OCI-LY1 (cell line): Measurements from ENCODE around the gene COMMD1.
A peak's percentile ranks its signal among the peaks of the same experiment; 100 is the strongest.
"Not testable (repeated sequence)": the region's sequence is repeated elsewhere in the genome, so short reads cannot be mapped to it uniquely, and the experiment has no call there.

Source experiments
- H2AFZ ChIP-seq: fragments of 200-600 bp; sonication (generic), shearing (Covaris generic); 2 replicates; pipeline ENCODE4 v1.6.0; 2014; ENCODE audit warnings: antibody characterized with exemption, mild to moderate bottlenecking, low read length
- H3F3A ChIP-seq: fragments of 200-600 bp; sonication (generic), shearing (Covaris generic); 2 replicates; pipeline ENCODE4 v1.6.0; 2014; ENCODE audit warnings: mild to moderate bottlenecking, antibody characterized with exemption, low read length, moderate library complexity; ENCODE audit not compliant: insufficient read depth
- H3K27ac ChIP-seq: fragments of 200-600 bp; sonication (generic); 2 replicates; pipeline ENCODE4 v1.5.1; 2014; ENCODE audit warnings: low read length, mixed run types, mild to moderate bottlenecking, low read depth; ENCODE audit not compliant: poor library complexity, severe bottlenecking
- H3K27me3 ChIP-seq: fragments of 200-600 bp; sonication (generic); 2 replicates; pipeline ENCODE4 v1.6.0; 2014; ENCODE audit warnings: antibody characterized with exemption, mild to moderate bottlenecking, low read length, moderate library complexity; ENCODE audit not compliant: insufficient read depth
- H3K36me3 ChIP-seq: fragments of 200-600 bp; sonication (generic); 2 replicates; pipeline ENCODE4 v1.6.1; 2014; ENCODE audit warnings: mild to moderate bottlenecking, antibody characterized with exemption, low read length, moderate library complexity, mixed read lengths; ENCODE audit not compliant: insufficient read depth
- H3K4me1 ChIP-seq: fragments of 200-600 bp; sonication (generic); 2 replicates; pipeline ENCODE4 v1.5.1; 2014; ENCODE audit warnings: mild to moderate bottlenecking, low read length, moderate library complexity; ENCODE audit not compliant: insufficient read depth, severe bottlenecking
- H3K4me2 ChIP-seq: fragments of 200-600 bp; sonication (generic), shearing (Covaris generic); 2 replicates; pipeline ENCODE4 v1.6.1; 2014; ENCODE audit warnings: low read length
- H3K4me3 ChIP-seq: fragments of 200-600 bp; sonication (generic); 2 replicates; pipeline ENCODE4 v1.5.1; 2014; ENCODE audit warnings: low read length, low read depth, mild to moderate bottlenecking, mixed read lengths; ENCODE audit not compliant: poor library complexity, severe bottlenecking
- H3K79me2 ChIP-seq: fragments of 200-600 bp; shearing (Covaris generic); 2 replicates; pipeline ENCODE4 v1.6.1; 2016; ENCODE audit warnings: mixed run types, low read length, mixed read lengths; ENCODE audit not compliant: insufficient read depth
- H3K9ac ChIP-seq: fragments of 200-600 bp; sonication (generic), shearing (Covaris generic); 2 replicates; pipeline ENCODE4 v1.6.1; 2014; ENCODE audit warnings: mild to moderate bottlenecking, low read length, mixed read lengths
- H3K9me2 ChIP-seq: fragments of 200-600 bp; sonication (generic), shearing (Covaris generic); 2 replicates; pipeline ENCODE4 v1.6.1; 2014; ENCODE audit warnings: low read depth, mild to moderate bottlenecking, low read length, mixed read lengths
- H3K9me3 ChIP-seq: fragments of 200-600 bp; shearing (Covaris generic); 2 replicates; pipeline ENCODE4 v1.6.1; 2014; ENCODE audit warnings: low read length, mixed read lengths
- H4K20me1 ChIP-seq: fragments of 200-600 bp; sonication (generic), shearing (Covaris generic); 2 replicates; pipeline ENCODE4 v1.6.0; 2016; ENCODE audit warnings: mild to moderate bottlenecking, low read length; ENCODE audit not compliant: insufficient read depth
- CTCF ChIP-seq: fragments of 200-600 bp; sonication (generic), shearing (Covaris generic); IDR thresholded peaks from 2 replicates; pipeline ENCODE4 v1.5.1; 2017; ENCODE audit warnings: mild to moderate bottlenecking, antibody characterized with exemption, low read length, moderate library complexity, mixed read lengths
- EZH2 ChIP-seq: fragments of 200-600 bp; sonication (generic), shearing (Covaris generic); IDR thresholded peaks from 2 replicates; pipeline ENCODE4 v1.8.0; 2017; ENCODE audit warnings: borderline replicate concordance, mixed run types, mild to moderate bottlenecking, antibody characterized with exemption, low read length, moderate library complexity, mixed read lengths

The COMMD1 gene

DNA sequence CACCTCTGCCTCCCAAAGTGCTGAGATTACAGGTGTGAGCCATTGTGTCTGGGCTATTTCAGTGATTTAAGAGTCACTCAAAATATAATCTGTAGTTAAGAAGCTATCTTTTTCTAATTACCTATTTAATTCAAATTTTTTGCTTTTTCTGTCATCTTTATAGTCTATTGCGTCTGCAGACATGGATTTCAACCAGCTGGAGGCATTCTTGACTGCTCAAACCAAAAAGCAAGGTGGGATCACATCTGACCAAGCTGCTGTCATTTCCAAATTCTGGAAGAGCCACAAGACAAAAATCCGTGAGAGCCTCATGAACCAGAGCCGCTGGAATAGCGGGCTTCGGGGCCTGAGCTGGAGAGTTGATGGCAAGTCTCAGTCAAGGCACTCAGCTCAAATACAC lies 95.1 kb downstream of the COMMD1 start:
- peaks cover 14% of the 10 kb centered on the region for H3K36me3 ChIP-seq
- H3K79me2 ChIP-seq, result no peaks in the 10 kb centered on the region
- no peaks in the 10 kb centered on the region for H3K9me2 ChIP-seq
- H3K4me1 ChIP-seq, result peaks cover 16% of the 10 kb centered on the region
- H3K9me3 ChIP-seq, result no peaks in the 10 kb centered on the region
- H2AFZ ChIP-seq, result no peak overlapping the region
- H3F3A ChIP-seq, result no peaks in the 10 kb centered on the region
- no peak overlapping the region for H3K9ac ChIP-seq
- no peaks in the 10 kb centered on the region for H4K20me1 ChIP-seq
- H3K4me3 ChIP-seq, result no peak overlapping the region
- no peak overlapping the region for H3K27ac ChIP-seq
- H3K27me3 ChIP-seq, result no peaks in the 10 kb centered on the region
- TF ChIP-seq CTCF (0 out of 2 replicates have a peak, but pooled peaks have one; percentile 16), EZH2 (no peak)
- H3K4me2 ChIP-seq, result no peak overlapping the region

GRCh38 chr2:62001431-62001830 lies 96.0 kb downstream of the COMMD1 start:
- Histone ChIP-seq H3K4me1 (peaks cover 7% of the 10 kb centered on the region), H3K4me3 (no peak overlapping the region), H4K20me1 (no peaks in the 10 kb centered on the region), H3K36me3 (peaks cover 14% of the 10 kb centered on the region), H3K9ac (no peak overlapping the region), H3K27me3 (no peaks in the 10 kb centered on the region), H3K9me3 (no peaks in the 10 kb centered on the region), H3K27ac (no peak overlapping the region), H3F3A (no peaks in the 10 kb centered on the region), H2AFZ (no peak overlapping the region), H3K4me2 (no peak overlapping the region), H3K9me2 (no peaks in the 10 kb centered on the region), H3K79me2 (no peaks in the 10 kb centered on the region)
- TF ChIP-seq CTCF (no peak), EZH2 (no peak)

DNA sequence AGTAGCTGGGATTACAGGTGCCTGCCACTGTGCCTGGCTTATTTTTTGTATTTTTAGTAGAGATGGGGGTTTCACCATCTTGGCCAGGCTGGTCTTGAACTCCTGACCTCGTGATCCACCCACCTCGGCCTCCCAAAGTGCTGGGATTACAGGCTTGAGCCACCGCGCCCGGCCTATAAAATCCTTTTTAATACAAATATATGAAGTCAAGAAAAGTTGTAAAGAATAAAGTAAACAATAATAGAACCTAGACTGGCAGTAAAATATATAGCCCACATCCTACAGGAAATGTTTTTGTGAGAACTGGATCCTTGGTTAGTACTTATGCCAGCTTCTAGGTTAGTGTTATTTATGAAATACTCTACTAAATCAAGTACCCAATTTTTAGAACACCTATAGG lies 99.0 kb downstream of the COMMD1 start:
- H3K9me3 ChIP-seq, H3K4me1 ChIP-seq, H2AFZ ChIP-seq, H3K9me2 ChIP-seq, H3K27ac ChIP-seq, H3K27me3 ChIP-seq, H3K79me2 ChIP-seq, H4K20me1 ChIP-seq, H3K4me3 ChIP-seq, H3K4me2 ChIP-seq, H3K9ac ChIP-seq, H3F3A ChIP-seq: not testable (repeated sequence)
- H3K36me3 ChIP-seq, result peaks cover 14% of the 10 kb centered on the region

GRCh38 chr2:62007555-62007954 lies 102.1 kb downstream of the COMMD1 start:
- no peaks in the 10 kb centered on the region for H3K9me2 ChIP-seq
- no peak overlapping the region for H3K4me3 ChIP-seq
- 0 out of 2 replicates have a peak, but pooled peaks cover 2% of the 10 kb centered on the region for H3K9me3 ChIP-seq
- no peaks in the 10 kb centered on the region for H3F3A ChIP-seq
- no peak overlapping the region for H3K4me2 ChIP-seq
- no peaks in the 10 kb centered on the region for H3K27me3 ChIP-seq
- no peak overlapping the region for H3K27ac ChIP-seq
- no peak for TF ChIP-seq CTCF
- no peak for TF ChIP-seq EZH2
- no peaks in the 10 kb centered on the region for H3K79me2 ChIP-seq
- no peak overlapping the region for H3K9ac ChIP-seq
- H4K20me1 ChIP-seq, result no peaks in the 10 kb centered on the region
- H2AFZ ChIP-seq, result no peak overlapping the region
- H3K36me3 ChIP-seq, result peaks cover 7% of the 10 kb centered on the region
- H3K4me1 ChIP-seq, result peaks cover 16% of the 10 kb centered on the region
